COR-L47 (cell line): ENCODE data around the gene ROCK2.

Experiments
- DNase-seq: peaks from one replicate; lab custom pipeline; 2025; lab: John Stamatoyannopoulos, UW

Gene ROCK2

DNA sequence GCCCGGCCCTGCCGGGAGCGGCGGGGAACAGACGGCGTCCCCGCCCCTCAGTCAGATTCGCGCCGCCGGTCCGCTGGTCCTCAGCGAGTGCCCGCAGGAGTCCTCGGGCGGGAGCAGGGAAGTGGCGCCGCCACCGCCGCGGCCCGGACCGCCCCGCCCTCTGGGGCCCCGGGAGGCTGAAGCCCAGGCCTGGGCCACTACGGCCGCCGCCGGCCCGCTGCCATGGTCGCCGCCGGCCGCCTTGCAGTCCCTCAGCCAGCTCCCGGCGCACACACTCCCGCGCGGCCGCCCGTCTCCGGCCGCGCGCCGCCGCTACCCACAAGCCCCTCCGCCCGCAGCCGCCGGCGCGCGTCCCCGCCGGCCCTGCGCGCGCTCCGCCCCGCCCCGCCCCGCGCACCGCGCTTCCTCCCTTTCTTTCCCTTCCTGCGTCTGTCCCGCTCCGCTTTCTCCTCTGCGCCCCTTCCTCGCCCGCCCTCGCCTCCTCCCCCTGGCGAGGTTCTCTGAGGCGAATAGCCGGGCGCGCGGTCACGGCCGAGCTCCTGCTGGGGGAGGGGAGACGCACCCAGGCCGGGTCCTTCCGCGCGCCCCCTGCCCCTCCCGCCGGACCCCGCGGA is at the start of gene ROCK2:
ROCK2 (minus strand) TSS at position 295 of the 614 bp plus-strand sequence. CDS start 500 bp downstream, outside the sequence.
- peak; percentile 74 for DNase-seq

DNA sequence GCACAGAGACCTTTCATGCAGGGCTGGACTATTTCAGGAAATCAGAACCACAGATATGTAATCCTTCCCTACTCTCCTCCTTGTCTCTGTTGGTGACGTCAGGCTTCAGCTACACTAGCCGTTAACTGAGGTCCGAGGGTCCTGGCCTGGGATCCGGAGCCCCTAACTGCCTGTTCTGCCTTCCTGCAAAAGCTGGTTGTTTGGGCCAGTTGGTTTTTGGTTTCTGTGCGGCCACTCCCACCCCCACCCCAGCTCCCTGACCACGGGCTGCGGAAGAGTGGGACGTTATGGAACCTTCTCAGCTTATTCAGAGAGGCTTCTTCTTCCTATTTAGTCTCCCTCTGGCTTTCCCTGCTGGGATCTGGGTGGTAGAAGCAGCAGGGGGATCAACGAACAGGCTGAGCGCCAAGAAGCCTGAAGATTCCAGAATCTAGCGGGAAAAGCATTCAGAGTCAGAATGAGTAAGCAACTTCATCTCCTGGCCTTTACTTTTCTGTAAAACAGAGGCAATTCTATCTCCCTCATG is 49.3 kb upstream of the ROCK2 start:
- no peak for DNase-seq

- DNase-seq = no peak
Measured at GRCh38 chr2:11391942-11392266, 47.5 kb upstream of the ROCK2 start.

- no peak for DNase-seq
Measured at GRCh38 chr2:11390399-11390658, 45.9 kb upstream of the ROCK2 start.

DNA sequence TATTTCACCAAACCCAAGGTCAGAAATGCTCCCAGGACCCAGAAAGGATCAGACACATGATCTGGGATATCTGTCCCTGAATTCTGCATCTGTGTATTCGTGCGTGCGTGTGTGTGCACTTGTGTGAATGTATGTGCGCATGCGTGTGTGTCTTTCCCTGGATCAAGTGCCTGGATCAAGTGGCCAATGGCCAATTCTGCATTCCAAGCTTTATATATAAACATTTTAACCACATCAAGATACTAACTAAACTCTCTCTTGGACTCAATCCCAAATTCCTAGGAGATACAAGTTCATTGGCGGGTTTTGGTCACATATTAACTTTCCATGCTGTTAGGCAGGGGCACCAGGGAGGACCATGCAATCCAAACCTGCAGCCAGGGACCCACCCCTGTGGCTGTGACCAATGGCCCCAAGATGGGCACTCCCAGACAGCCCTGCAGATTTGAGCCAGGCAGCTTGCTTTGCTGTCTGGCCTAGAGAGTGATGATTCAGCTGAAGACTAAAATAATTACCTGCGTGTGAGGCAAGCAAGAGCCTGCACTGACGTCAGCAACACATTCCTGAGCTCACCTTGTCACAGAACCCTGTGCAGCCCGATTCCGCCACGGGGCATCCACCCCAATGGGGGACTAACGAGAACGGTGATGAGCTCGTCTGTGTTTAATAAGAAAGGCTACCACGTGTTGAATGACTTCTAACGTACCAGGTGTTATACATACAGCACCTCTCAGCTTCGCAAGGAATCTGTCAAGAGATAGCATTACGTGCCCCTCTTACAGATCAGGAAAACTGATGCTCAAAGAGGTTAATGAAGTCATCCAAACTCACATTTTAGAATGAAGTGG is 45.3 kb upstream of the ROCK2 start:
- no peak for DNase-seq

- no peak for DNase-seq
Measured at GRCh38 chr2:11389052-11389420, 44.6 kb upstream of the ROCK2 start.

- no peak for DNase-seq
Measured at GRCh38 chr2:11388262-11389051, 44.0 kb upstream of the ROCK2 start.

DNA sequence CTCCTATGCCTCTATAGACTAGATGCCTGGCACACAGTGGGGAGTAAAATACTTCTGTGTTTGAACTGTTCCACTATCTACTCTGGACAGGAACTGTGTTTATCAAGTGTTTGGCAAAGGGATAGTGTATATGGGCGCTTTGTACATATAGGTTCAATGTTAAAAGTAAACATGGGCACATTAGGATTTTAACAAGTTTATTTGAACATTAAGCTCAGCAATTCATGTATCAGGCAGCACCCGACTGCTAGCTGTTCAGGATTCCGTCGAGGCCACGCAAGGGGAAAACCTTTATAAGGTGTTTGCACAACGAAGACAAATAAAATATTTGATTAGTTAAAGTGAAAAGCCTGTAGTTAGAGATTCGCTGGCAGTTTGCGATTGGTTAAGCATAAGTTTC is 43.4 kb upstream of the ROCK2 start:
- no peak for DNase-seq

DNA sequence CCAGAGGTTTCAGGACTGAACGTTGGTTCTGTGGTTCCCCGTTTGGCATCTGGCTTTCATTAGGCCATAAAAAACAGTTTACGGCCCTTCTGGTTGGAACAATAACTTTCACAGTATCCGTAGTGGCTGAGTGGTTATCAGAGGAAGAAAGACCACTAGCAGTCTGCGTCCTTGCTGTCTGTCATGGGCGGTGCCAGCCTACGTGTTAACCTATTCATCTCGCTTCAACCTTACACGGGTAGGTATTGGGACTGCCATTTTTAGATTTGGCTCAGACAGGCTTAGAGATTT is 42.6 kb upstream of the ROCK2 start:
- no peak for DNase-seq

DNA sequence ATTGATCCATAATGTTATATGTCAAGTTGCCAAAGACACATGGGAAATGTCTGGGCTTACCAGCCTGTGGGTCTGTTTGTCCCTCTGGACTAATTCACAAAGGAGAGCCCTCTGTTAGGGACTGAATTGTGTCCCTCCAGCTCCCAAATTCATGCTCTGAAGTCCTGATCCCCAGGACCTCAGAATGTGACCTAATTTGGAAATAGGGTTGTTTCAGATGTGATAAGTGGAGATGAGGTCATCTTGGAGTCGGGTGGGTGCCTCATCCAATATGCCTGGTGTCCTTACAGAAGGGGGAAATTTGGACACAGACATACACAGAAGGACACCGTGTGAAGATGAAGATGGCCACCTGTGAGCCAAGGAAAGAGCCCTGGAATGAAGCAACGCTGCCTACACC is 41.4 kb upstream of the ROCK2 start:
- no peak for DNase-seq

DNA sequence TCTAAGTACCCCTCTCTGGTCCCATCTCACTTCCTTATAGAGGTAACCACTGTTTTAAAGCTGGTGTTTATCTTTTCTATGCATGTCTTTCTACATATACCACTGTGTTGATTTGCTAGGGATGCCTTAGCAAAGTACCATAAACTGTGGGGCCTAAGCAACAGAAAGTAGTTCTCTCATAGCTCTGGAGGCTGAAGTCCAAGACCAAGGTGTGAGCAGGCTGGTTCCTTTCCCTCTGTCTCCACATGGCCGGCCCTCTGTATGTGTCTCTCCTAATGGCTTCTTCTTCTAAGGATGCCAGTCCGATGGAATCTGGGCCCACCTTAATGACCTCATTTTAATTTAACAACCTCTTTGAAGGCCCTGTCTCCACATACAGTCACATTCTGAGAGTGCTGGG is 40.8 kb upstream of the ROCK2 start:
- DNase-seq = no peak

GRCh38 chr2:11379558-11379957 is 35.1 kb upstream of the ROCK2 start:
- no peak for DNase-seq

GRCh38 chr2:11377928-11378545 is 33.6 kb upstream of the ROCK2 start:
- DNase-seq = no peak

DNA sequence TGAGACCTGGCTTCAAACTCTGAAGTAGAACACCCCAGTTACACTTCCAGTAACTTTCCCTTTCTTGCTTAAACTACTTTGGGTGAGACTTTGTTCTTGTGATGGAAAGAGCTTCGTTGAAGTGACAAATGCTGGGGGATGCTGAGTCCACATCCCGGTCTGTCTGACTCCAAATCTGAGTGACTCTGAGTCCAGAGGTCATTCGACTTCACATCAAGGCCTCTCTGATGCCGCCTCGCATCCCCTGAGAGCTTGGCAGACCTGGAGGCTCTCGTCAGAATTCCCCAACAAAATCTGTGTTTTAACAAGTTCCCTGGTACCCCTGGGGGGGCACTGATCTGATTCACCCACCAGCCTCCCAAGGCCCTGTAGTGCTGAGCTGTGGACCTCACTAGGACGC is 31.6 kb upstream of the ROCK2 start:
- no peak for DNase-seq

GRCh38 chr2:11375689-11376027 is 31.2 kb upstream of the ROCK2 start:
- no peak for DNase-seq

GRCh38 chr2:11375025-11375688 is 30.7 kb upstream of the ROCK2 start:
- no peak for DNase-seq

DNA sequence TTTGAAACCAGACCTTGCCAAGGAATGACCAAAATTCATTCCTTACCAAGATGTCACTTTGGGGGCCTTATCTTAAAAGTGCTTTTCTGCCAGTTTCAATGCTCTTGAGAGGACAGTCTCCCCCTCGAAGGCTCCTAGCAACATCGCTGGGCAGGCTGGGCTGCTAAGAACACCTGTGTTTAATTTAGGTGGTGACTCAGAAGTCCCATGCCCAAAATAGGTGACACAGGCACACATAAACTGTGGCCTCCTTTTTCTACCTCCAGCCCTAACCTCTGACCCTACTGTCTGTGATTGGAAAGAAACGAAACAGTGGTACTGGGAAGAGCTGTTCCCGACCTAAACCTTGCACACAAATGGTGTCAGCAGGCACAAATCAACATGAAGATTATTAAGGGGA is 28.7 kb upstream of the ROCK2 start:
- no peak for DNase-seq

DNA sequence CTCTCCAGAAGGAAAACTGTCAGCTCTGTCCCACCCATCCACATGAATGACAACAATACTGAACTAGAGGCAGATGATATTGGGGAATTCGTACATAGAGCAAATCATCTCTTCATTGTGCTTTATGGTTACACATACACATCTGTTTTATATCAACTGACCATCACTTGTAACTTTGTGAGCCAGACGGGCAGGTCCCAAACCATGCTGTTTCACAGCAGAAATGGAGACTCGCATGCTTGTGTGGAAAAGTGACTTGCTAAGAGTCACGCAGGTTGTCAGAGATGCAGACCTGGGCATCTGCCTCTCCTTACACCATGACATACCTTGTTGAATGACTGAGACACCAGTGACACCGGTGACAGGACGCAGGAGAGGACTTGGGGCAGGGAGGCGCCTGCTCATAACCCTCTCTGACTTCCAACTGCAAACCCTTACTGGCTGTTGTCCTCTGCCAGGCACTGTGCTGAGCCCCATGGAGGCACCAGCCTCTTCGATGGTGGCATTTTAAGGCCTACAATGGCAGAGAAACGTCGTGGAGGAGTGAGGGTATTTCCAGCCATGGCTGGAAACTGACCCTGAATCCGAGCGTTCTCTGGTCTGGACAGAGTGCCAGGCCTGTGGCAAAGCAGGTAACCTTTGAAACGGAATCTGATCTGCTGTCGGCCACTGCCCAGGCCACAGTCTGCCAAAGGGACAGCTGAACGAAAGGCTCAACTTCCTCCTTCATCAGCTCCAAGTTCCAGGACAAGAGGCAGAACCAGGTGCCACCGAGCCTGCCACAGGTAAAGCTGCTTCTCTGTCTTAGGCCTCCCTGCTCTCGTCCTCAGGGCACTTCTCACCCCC is 26.9 kb upstream of the ROCK2 start:
- no peak for DNase-seq

DNA sequence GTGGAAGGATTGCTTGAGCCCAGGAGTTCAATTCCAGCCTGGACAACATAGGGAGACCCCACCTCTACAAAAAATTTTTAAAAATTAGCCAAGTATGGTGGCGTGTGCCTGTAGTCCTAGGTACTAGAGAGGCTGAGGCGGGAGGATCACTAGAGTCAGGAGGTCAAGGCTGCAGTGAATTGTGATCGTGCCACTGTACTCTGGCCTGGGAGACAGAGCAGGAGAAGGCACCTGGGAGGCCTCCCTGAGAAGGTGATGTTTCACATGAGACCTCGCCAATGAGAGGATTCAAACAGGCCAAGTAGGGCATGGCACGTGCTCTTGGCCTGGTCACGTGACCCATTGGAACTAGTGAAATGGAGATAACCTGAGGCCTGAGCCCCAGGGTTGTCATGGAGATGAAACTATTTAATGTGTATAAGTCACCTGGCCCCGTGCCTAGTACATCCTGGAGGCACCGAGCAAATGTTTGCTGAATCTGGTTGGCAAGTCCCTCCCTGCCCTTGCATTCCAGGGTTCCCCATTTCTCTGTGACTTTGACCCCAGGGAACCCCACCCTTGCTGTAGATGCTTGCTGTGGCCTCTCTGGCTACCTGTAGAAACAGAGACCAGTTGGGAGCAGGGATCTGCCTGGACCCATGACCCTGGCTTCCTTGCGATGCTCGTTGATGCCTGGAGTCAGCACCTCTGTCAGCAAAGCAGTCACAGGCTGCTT is 26.1 kb upstream of the ROCK2 start:
- DNase-seq = peak; percentile 17

DNA sequence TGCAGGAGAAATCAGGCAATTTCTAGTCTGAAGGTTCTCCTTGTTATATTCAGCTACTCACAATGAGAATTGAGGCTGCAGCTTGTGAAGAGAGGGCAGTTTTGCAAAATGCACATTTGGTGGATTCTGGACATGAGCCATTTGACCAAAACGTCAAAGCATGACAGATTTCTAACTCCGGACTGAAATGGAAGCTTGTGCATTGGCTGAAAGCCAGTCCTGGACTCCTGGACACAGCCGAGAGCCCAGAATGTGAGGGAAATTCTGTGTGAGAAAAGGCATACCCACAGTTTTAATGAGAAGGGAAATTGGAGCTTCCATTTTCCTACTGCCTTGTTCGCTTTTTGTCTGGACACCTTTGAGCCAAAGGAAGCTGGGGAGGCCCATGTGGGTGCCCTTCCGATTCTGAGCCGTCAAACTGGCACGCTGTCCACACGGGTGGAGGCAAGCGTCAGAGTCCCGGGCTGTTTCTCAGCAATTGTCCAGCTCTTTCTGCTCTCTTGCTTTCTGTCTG is 23.7 kb upstream of the ROCK2 start:
- no peak for DNase-seq
